Effector memory CD8-positive, alpha-beta T cell (primary cell): ENCODE measurements around the gene NCR2.
"Not testable (repeated sequence)": the region's sequence is repeated elsewhere in the genome, so short reads cannot be mapped to it uniquely, and the experiment has no call there.

Experiments used
- ATAC-seq: fragments of 150-1000 bp; cut with Tn5 transposase; replicated peaks from 2 replicates; pipeline ENCODE4 v1.10.0; 2021; ENCODE audit warnings: mild to moderate bottlenecking, moderate library complexity
- DNase-seq, 3 experiments: peaks; one replicate each; pipeline ENCODE4 v3.0.0; 2021
- H3K27ac Mint-ChIP-seq, 2 donors: one replicate each; pipeline ENCODE4 v1.8.0; 2022; ENCODE audit warnings: mild to moderate bottlenecking in 2 of 2, mixed read lengths in 2 of 2, moderate library complexity in 2 of 2
- H3K27me3 Mint-ChIP-seq, 2 donors: one replicate each; pipeline ENCODE4 v1.8.0; 2022; ENCODE audit warnings: mixed read lengths in 2 of 2
- H3K36me3 Mint-ChIP-seq: one replicate; pipeline ENCODE4 v1.8.0; 2022; ENCODE audit warnings: mild to moderate bottlenecking, moderate library complexity, mixed read lengths; ENCODE audit not compliant: insufficient read depth
- H3K4me1 Mint-ChIP-seq, 2 donors: one replicate each; pipeline ENCODE4 v1.8.0; 2022; ENCODE audit warnings: low read depth in 2 of 2, mixed read lengths in 2 of 2
- H3K4me3 Mint-ChIP-seq, 2 donors: one replicate each; pipeline ENCODE4 v1.8.0; 2022; ENCODE audit warnings: mild to moderate bottlenecking in 2 of 2, mixed read lengths in 2 of 2, moderate library complexity in 2 of 2
- H3K9me3 Mint-ChIP-seq, 2 donors: one replicate each; pipeline ENCODE4 v1.8.0; 2022; ENCODE audit warnings: mixed read lengths in 2 of 2
- total RNA-seq, 9 experiments: gene quantifications; one replicate each; lab custom pipeline; 2026; lab: John Stamatoyannopoulos, UW

NCR2 gene, protein sequence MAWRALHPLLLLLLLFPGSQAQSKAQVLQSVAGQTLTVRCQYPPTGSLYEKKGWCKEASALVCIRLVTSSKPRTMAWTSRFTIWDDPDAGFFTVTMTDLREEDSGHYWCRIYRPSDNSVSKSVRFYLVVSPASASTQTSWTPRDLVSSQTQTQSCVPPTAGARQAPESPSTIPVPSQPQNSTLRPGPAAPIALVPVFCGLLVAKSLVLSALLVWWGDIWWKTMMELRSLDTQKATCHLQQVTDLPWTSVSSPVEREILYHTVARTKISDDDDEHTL
- total RNA-seq: 0 to 0.17 (median 0) reads per million in 9 experiments

DNA sequence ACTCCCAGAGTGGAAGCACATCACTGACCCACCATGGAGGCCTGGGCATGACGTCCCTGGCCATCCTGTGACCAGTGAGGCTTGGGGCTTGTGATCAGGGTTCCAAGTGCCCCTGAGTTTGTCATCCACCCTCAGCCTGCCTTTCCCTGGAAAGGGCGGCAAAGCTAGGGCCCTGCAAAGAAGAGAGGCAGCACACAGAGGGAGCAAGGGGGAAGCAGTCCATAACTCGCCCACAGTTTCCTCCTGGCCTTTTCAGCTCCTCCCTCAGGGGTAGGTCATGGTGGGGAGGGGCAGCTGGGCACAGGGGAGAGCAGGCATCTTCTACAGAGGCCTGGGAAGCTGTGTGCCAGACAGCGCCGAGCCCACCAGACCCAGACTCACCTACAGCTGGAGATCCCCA, at the start of gene NCR2:
NCR2 (plus strand) TSS at position 313 of the 400 bp plus-strand sequence. CDS start 269 bp downstream, outside the sequence.
- Mint-ChIP-seq H3K9me3 (no peaks in the 10 kb centered on the region), H3K4me1 (peaks cover 54% of the 10 kb centered on the region in 2 donors), H3K27ac (peak within 1 kb of the TSS; percentile 95 to 98), H3K27me3 (no peaks in the 10 kb centered on the region), H3K36me3 (peaks cover 16% of the 10 kb centered on the region), H3K4me3 (peak within 1 kb of the TSS; percentile 60 to 71)
- DNase-seq (no peak), ATAC-seq (no peak)

DNA sequence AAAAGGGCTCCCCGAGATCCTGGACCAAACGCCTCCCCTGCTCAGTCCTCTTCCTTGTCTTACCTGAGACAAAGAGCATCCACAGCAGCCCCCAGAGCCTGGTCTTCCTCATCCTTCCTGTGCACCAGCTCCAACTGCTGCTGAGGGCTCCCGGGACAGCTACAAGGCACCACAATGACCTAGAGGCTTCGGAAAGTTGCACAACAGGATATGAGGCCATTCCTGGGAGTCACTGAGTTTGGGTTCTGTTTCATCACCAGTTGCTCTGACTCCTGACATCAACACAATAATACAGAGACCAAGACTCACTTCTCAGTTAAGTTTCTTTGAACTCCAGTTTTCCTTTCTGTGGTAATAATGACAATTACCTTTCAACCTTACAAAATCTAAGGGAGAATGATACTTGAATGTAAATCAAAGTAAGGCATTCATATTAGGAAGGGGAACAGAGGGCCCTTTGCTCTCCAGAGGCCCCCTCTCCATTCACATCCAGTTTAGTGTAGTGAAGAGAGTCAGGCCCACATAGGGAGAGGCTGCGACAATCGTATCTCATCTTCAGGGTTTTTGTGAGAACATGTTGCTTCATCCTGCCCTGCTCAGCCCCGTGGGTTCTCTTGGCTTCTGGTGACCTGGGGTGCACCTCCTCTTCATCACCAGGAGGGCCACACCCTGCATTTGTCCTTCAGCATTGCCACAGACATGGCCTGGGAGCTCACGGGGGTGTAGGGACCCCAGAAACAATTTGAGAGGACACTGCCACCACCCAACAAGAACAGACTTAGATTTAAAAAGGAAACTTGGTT, 48.7 kb upstream of the NCR2 start, which contains the start of gene TREM1:
TREM1 (minus strand) TSS at position 139 of the 803 bp plus-strand sequence; CDS start at position 112, 27 bp downstream.
- ATAC-seq: no peak
- no peak within 1 kb of the TSS for H3K4me3 Mint-ChIP-seq
- no peak for DNase-seq
- H3K27me3 Mint-ChIP-seq: peaks cover 31 to 58% of the 10 kb centered on the region in 2 donors
- H3K4me1 Mint-ChIP-seq: no peaks in the 10 kb centered on the region
- H3K36me3 Mint-ChIP-seq: peaks cover 4% of the 10 kb centered on the region
- H3K27ac Mint-ChIP-seq: peak within 1 kb of the TSS in 1 of 2 donors; percentile 56
- no peaks in the 10 kb centered on the region for H3K9me3 Mint-ChIP-seq

DNA sequence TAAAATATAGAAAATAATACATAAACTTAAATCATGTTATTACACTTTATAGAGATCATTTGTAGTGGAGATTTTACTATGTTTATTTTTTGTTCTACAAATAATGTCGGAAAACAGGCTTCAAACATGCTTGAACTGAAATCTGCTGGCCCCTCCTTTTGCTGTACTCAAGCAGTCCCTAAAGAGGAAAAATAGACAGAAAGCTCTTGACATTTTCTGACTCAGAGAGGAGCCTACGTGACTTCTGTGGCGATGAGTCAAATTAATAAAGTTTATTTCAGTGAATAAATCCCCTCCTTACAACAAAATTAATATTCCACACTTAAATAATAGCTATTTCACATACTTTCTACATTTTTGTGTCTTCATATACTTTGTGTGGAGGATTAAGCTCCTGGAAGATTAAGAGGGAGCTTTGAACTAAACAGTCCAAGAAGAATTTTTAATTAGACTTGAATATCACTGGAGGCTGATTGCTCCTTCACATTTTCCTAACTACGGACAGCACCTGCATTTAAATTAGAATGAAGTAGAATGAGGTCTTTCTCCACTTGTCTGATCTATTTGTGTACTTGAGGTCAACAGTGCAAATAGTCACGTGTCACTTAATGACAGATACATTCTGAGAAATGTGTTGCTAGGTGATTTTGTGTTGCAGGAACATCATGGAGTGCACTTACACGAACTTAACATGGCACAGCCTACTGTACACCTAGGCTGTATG, 47.2 kb upstream of the NCR2 start:
- Mint-ChIP-seq H3K4me3 (no peak overlapping the region), H3K27me3 (peaks cover 25 to 54% of the 10 kb centered on the region in 2 donors), H3K27ac (no peak overlapping the region), H3K4me1 (no peaks in the 10 kb centered on the region), H3K36me3 (peaks cover 4% of the 10 kb centered on the region), H3K9me3 (no peaks in the 10 kb centered on the region)
- no peak for DNase-seq
- no peak for ATAC-seq

DNA sequence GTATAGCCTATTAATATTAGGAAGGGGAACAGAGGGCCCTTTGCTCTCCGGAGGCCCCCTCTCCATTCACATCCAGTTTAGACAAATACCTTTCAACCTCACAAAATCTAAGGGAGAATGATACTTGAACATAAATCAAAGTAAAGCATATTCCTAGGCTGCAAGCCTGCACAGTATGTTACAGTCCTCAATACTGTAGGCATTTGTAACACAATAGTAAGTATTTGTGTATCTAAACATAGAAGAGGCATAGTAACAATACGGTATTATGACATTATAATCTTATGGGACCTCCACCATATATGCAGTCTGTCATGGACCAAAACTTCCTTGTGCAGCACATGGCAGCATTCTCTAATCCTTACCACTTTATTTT, 46.7 kb upstream of the NCR2 start:
- no peak for DNase-seq
- Mint-ChIP-seq H3K4me3 (no peak overlapping the region), H3K27ac (no peak overlapping the region), H3K27me3 (peaks cover 22 to 53% of the 10 kb centered on the region in 2 donors), H3K36me3 (peaks cover 4% of the 10 kb centered on the region), H3K9me3 (no peaks in the 10 kb centered on the region), H3K4me1 (no peaks in the 10 kb centered on the region)
- no peak for ATAC-seq

DNA sequence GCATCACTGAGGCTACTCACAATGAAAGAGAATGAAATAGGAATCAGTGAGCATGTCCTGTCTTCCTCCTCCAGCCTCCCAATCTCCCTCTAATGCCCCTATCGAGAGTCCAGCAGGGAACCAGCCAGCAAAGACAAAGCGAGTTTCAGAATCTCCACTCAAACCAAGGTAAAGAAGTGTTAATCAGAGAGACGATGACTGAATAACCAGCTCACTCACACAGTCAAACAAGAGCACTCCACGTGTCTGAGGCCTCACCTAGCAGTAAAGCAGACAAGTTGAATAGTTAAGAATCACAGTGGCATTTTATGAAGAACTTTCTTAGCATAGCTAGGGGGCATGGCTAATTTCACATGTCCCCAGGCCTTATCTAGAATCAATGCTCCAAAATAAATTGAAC, 45.6 kb upstream of the NCR2 start:
- no peak for DNase-seq
- ATAC-seq: no peak
- peaks cover 4% of the 10 kb centered on the region for H3K36me3 Mint-ChIP-seq
- no peaks in the 10 kb centered on the region for H3K9me3 Mint-ChIP-seq
- no peak overlapping the region for H3K4me3 Mint-ChIP-seq
- H3K27ac Mint-ChIP-seq: no peak overlapping the region
- H3K27me3 Mint-ChIP-seq: peaks cover 16 to 48% of the 10 kb centered on the region in 2 donors
- H3K4me1 Mint-ChIP-seq: no peaks in the 10 kb centered on the region

DNA sequence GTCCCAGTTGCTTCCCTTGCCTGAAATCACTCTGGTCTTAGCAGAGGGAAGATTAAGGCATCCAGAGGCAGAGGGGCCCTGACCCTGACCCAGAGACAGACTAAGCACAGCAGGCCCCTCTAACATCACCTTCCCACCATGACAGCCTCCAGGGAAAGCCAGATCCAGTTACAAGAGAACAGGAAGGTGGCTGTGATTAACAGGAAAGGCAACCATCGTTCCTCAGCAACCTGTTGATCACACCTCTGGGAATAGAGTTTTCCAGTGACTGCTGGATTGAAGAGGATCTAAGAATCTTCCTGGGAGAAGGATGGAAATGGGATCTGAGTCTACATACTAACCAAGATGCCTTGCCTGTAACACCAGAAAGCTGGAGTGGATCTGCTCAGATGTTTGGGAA, 43.7 kb upstream of the NCR2 start:
- H3K4me1 Mint-ChIP-seq: no peaks in the 10 kb centered on the region
- no peaks in the 10 kb centered on the region for H3K36me3 Mint-ChIP-seq
- H3K9me3 Mint-ChIP-seq: no peaks in the 10 kb centered on the region
- ATAC-seq (no peak), DNase-seq (no peak)
- no peak overlapping the region for H3K27ac Mint-ChIP-seq
- no peak overlapping the region for H3K4me3 Mint-ChIP-seq
- peaks cover under 1 to 33% of the 10 kb centered on the region in 2 donors for H3K27me3 Mint-ChIP-seq

DNA sequence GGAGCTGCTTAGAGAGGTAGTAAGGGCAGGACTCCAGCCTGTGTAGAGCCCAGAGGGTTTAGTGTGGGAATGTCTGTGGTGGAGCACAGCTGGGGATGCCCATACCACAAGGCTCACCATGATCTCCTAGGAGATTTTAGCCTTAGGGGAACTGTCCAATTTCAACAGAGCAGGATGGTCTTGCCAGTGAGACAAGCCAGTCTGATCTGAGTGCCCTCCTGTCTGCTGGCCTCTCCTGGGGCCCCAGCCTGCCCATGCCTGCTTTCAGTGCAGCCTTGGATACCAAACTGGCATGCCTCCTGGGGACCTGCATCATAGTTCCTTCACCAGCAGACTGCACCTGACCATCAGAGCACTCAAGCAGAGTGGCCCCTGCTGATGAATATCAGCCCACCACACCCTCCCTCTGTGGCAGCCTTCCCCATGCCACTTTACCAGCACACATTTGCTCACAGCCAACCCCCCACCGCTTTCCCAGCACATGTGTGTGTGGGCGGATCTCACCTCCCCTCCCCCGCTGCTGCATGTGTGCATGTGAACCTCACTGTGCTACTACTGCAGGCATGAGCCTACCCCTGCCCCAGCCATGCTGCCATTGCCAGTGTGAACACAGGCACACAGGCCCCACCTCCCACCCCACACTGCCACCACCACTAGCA, 41.1 kb upstream of the NCR2 start:
- no peak for ATAC-seq
- no peaks in the 10 kb centered on the region for H3K9me3 Mint-ChIP-seq
- DNase-seq: no peak
- H3K36me3 Mint-ChIP-seq: no peaks in the 10 kb centered on the region
- H3K27ac Mint-ChIP-seq: no peak overlapping the region
- H3K4me1 Mint-ChIP-seq: peaks cover 13% of the 10 kb centered on the region in 2 donors
- H3K4me3 Mint-ChIP-seq: no peak overlapping the region
- peaks cover 0 to 25% of the 10 kb centered on the region in 2 donors for H3K27me3 Mint-ChIP-seq

DNA sequence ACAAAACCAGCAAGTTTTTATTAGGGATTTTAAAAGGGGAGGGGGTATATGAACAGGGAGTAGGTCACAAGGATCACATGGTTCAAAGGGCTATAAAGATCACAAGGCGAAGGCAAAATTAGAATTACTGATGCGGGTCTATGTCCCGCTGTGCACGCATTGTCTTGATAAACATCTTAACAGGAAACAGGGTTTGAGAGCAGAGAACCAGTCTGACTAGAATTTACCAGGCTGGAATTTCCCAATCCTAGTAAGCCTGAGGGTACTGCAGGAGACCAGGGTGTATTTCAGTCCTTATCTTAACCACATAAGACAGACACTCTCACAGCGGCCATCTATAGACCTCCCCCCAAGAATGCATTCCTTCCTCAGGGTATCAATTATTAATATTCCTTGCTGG, 38.2 kb upstream of the NCR2 start:
- not testable (repeated sequence) for H3K9me3 Mint-ChIP-seq, DNase-seq, H3K4me3 Mint-ChIP-seq, H3K27ac Mint-ChIP-seq, H3K36me3 Mint-ChIP-seq, ATAC-seq
- Mint-ChIP-seq H3K4me1 (peaks cover 14 to 16% of the 10 kb centered on the region in 2 donors), H3K27me3 (peaks cover 0 to 16% of the 10 kb centered on the region in 2 donors)

DNA sequence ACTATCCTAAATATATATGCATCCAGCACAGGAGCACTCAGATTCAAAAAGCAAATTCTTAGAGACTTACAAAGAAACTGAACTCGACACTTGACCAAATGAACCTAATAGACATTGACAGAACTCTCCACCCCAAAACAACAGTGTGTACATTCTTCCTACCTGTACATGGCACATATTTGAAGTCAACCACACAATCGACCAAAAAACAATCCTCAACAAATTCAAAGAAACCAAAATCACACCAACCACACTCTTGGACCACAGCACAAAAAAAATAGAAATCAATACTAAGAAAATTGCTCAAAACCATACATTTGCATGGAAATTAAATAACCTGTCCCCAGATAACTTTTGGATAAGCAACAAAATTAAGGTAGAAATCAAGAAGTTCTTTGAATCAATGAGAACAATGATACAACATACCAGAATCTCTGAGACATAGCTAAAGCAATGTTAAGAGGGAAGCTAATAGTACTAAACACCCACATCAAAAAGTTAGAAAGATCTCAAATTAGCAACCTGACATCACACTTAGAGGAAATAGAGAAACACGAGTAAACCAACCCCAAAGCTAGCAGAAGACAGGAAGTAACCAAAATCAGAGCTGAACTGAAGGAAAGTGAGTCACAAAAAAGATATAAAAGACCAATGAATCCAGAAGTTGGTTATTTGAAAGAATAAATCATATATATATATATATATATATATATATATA, 36.5 kb upstream of the NCR2 start:
- Mint-ChIP-seq H3K27ac (peak overlapping the region; percentile 27 to 75), H3K9me3 (no peaks in the 10 kb centered on the region), H3K4me1 (peaks cover 14 to 16% of the 10 kb centered on the region in 2 donors), H3K27me3 (peaks cover 0 to 2% of the 10 kb centered on the region in 2 donors), H3K4me3 (peak overlapping the region in 1 of 2 donors; percentile 47), H3K36me3 (no peaks in the 10 kb centered on the region)
- DNase-seq: no peak
- ATAC-seq: peak; percentile 94

DNA sequence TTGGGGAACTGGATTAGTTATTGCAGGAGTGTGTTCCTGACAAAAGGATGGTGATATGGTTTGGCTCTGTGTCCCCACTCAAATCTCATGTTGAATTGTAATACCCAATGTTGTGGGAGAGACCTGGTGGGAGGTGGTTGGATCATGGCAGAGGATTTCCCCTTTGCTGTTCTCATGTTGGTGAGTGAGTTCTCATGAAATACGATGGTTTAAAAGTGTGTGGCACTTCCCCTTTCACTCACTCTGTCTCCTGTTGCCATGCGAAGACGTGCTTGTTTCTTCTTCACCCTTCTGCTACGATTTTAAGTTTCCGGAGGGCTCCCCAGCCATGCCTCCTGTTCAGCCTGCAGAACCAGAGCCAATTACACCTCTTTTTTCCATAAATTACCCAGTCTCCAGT, 32.8 kb upstream of the NCR2 start:
- ATAC-seq (no peak), DNase-seq (no peak)
- no peaks in the 10 kb centered on the region for H3K9me3 Mint-ChIP-seq
- H3K36me3 Mint-ChIP-seq: no peaks in the 10 kb centered on the region
- peaks cover 14 to 16% of the 10 kb centered on the region in 2 donors for H3K4me1 Mint-ChIP-seq
- H3K27ac Mint-ChIP-seq: no peak overlapping the region
- peaks cover 0 to 10% of the 10 kb centered on the region in 2 donors for H3K27me3 Mint-ChIP-seq
- H3K4me3 Mint-ChIP-seq: no peak overlapping the region

DNA sequence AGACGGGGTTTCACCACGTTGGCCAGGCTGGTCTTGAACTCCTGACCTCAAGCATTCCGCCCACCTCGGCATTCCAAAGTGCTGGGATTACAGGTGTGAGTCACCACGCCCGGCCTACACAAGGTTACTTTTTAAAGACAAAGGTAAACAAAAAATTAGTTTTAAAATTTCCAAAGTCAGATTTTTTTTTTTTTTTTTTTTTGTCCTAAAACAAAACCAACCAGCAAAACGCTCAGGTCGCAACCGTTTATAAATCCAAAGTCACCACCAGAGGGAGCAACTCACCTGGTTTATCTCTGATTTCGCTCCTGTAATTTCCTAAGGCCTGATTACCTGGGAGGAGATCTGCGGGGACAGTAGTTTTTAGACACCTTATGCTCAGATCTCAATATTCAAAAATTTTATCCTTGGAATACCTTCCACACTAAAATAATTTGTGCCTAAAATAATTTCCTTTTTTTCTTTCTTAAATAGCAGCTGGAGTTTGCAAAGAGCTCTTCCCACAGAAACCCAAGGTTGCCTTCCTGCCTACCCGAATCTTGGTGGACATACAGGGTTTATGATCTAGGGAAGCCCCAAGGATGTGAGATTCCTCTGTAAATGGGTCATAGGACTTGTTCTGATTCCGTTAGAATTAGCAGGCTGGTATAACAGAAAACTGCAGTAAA, 29.1 kb upstream of the NCR2 start:
- no peak for ATAC-seq

DNA sequence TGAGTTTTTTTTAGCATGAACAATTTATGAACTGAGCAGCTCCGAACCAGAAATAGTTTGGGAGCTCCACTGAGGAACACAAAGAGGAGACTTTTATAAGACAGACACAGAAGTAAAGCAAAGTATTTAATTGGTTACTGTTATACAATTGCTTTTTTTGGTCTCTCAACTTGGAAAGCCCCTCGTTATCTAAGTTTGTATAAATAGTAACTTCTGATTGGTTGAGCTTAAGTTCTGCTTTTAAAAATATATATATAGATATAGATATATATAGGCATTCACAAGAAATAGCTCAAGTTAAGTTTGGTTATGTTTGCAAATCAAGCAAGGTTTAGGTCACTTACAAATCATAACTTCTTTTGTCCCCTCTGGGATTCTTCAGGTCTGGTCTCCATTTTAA, 20.2 kb upstream of the NCR2 start:
- Mint-ChIP-seq H3K9me3 (no peaks in the 10 kb centered on the region), H3K36me3 (peaks cover 4% of the 10 kb centered on the region), H3K4me1 (peaks cover 5 to 7% of the 10 kb centered on the region in 2 donors), H3K4me3 (no peak overlapping the region), H3K27ac (no peak overlapping the region), H3K27me3 (peaks cover 55 to 63% of the 10 kb centered on the region in 2 donors)
- ATAC-seq (no peak), DNase-seq (no peak)

More for the DNA sequence above, 29.1 kb upstream of the NCR2 start:
- Mint-ChIP-seq H3K4me3 (no peak overlapping the region), H3K4me1 (no peaks in the 10 kb centered on the region), H3K27me3 (peaks cover 19 to 31% of the 10 kb centered on the region in 2 donors), H3K9me3 (no peaks in the 10 kb centered on the region), H3K36me3 (no peaks in the 10 kb centered on the region), H3K27ac (no peak overlapping the region)
- peak; percentile 39 to 43 (median 42) for DNase-seq
